Omental fat pad (tissue), 4 donors: ENCODE results near the gene UBE3D. TPM values are rescaled to one million over a fixed set of nuclear protein-coding genes. Genes with fewer than 3 reads are reported as not detected.
"Not testable (repeated sequence)": the region's sequence is repeated elsewhere in the genome, so short reads cannot be mapped to it uniquely, and the experiment has no call there.

ENCODE experiments used
- ATAC-seq: fragments of 150-250 bp; one replicate; pipeline ENCODE4 v1.9.1; 2016; ENCODE audit warnings: mild to moderate bottlenecking, moderate library complexity; ENCODE audit not compliant: low FRiP score
- DNase-seq: peaks from one replicate; pipeline ENCODE4 v3.0.0-alpha.2; 2019; ENCODE audit warnings: low spot score
- CTCF ChIP-seq, 3 donors: fragments of 450-650 bp; IDR thresholded peaks; one replicate each; pipeline ENCODE4 v1.5.1; 2016 to 2017; ENCODE audit warnings: antibody characterized with exemption in 3 of 3, mild to moderate bottlenecking in 3 of 3, moderate library complexity in 2 of 3
- total RNA-seq, 4 donors: library from RNA; depleted of rRNA; stranded (reverse); fragments of >200 nt; gene quantifications; one replicate each; pipeline ENCODE4 v1.1.0, GENCODE V29; 2016

Gene UBE3D
- total RNA-seq, 4 donors from 2014 or later = 6.1 to 17.5 (median 7.5) TPM

GRCh38 chr6:83042467-83043053 is 23.1 kb downstream of the UBE3D start:
- TF ChIP-seq CTCF (IDR thresholded peaks at IDR 0.05) = no peak
- DNase-seq = no peak
- ATAC-seq = no peak

GRCh38 chr6:83038246-83038645 is 27.4 kb downstream of the UBE3D start:
- DNase-seq (no peak), ATAC-seq (no peak)
- TF ChIP-seq CTCF (IDR thresholded peaks at IDR 0.05) = no peak

- DNase-seq (no peak), ATAC-seq (no peak)
- no peak for TF ChIP-seq CTCF (IDR thresholded peaks at IDR 0.05)
Measured at GRCh38 chr6:83031689-83032088, 34.0 kb downstream of the UBE3D start.

GRCh38 chr6:83019741-83020140 is 45.9 kb downstream of the UBE3D start:
- no peak for TF ChIP-seq CTCF (IDR thresholded peaks at IDR 0.05)
- ATAC-seq (no peak), DNase-seq (no peak)

GRCh38 chr6:83011131-83011530 is 54.5 kb downstream of the UBE3D start:
- not testable (repeated sequence) for DNase-seq, ATAC-seq

GRCh38 chr6:83008626-83009025 is 57.0 kb downstream of the UBE3D start:
- no peak for TF ChIP-seq CTCF (IDR thresholded peaks at IDR 0.05)
- DNase-seq (no peak), ATAC-seq (no peak)

GRCh38 chr6:83006270-83006905 is 59.3 kb downstream of the UBE3D start:
- DNase-seq = no peak
- no peak for ATAC-seq
- no peak for TF ChIP-seq CTCF (IDR thresholded peaks at IDR 0.05)
